Osteoblast (primary cell): ENCODE data around the gene EFR3B. TPM values are rescaled to one million over a fixed set of nuclear protein-coding genes. Genes with fewer than 3 reads are reported as not detected.

Source experiments
- DNase-seq: peaks from one replicate; pipeline ENCODE4 v3.0.0; 2011; ENCODE audit warnings: low spot score, mixed read lengths; ENCODE audit not compliant: insufficient read length; ENCODE audit errors: missing footprints
- H2AFZ ChIP-seq: 2 replicates; pipeline ENCODE4 v1.6.0; 2011; ENCODE audit warnings: mild to moderate bottlenecking, low read length
- H3K27ac ChIP-seq: 2 replicates; pipeline ENCODE4 v1.5.1; 2011; ENCODE audit warnings: mild to moderate bottlenecking, low read depth, low read length, moderate library complexity
- H3K27me3 ChIP-seq: 2 replicates; pipeline ENCODE4 v1.6.0; 2012; ENCODE audit warnings: mild to moderate bottlenecking, control low read depth, inconsistent platforms, low read length, moderate library complexity; ENCODE audit not compliant: insufficient read depth
- H3K36me3 ChIP-seq: 2 replicates; pipeline ENCODE4 v1.5.1; 2011; ENCODE audit warnings: mild to moderate bottlenecking, low read length, control low read depth, moderate library complexity; ENCODE audit not compliant: insufficient read depth
- H3K4me1 ChIP-seq: 2 replicates; pipeline ENCODE4 v1.5.1; 2011; ENCODE audit warnings: mild to moderate bottlenecking, low read length, control low read depth, moderate library complexity; ENCODE audit not compliant: insufficient read depth
- H3K4me2 ChIP-seq: 2 replicates; pipeline ENCODE4 v1.6.0; 2011; ENCODE audit warnings: mild to moderate bottlenecking, low read length; ENCODE audit not compliant: insufficient read depth
- H3K4me3 ChIP-seq: fragments of 200-600 bp; sonication (generic); 3 replicates; pipeline ENCODE4 v1.5.1; 2012; ENCODE audit warnings: mild to moderate bottlenecking, low read length, inconsistent platforms; ENCODE audit not compliant: insufficient read depth
- H3K79me2 ChIP-seq: 2 replicates; pipeline ENCODE4 v1.6.0; 2012; ENCODE audit warnings: mild to moderate bottlenecking, low read length, control low read depth, inconsistent platforms; ENCODE audit not compliant: insufficient read depth
- H3K9me3 ChIP-seq: 2 replicates; pipeline ENCODE4 v1.5.1; 2011; ENCODE audit warnings: low read depth, low read length, control low read depth
- H4K20me1 ChIP-seq: 2 replicates; pipeline ENCODE4 v1.6.0; 2012; ENCODE audit warnings: mild to moderate bottlenecking, low read length, control low read depth; ENCODE audit not compliant: insufficient read depth
- total RNA-seq: library from RNA; depleted of rRNA; stranded (reverse); fragments of >200 nt; gene quantifications from 2 replicates; pipeline ENCODE4 v1.2.3, GENCODE V29; 2012
- TF ChIP-seq, protein P1 (sequence below): IDR thresholded peaks from 2 replicates; pipeline ENCODE4 v1.5.1; 2011; ENCODE audit warnings: mild to moderate bottlenecking, low read depth, low read length, moderate library complexity; ENCODE audit errors: extremely low read depth

EFR3B gene
- total RNA-seq, 1 donor: 0.72 TPM

GRCh38 chr2:25176541-25177181 is 134.8 kb downstream of the EFR3B start:
- DNase-seq: no peak
- no peaks in the 10 kb centered on the region for H3K4me1 ChIP-seq
- H3K4me2 ChIP-seq: no peak overlapping the region
- H3K4me3 ChIP-seq: no peak overlapping the region
- no peak overlapping the region for H3K27ac ChIP-seq
- no peaks in the 10 kb centered on the region for H4K20me1 ChIP-seq
- no peak overlapping the region for H2AFZ ChIP-seq
- TF ChIP-seq, protein P1, sequence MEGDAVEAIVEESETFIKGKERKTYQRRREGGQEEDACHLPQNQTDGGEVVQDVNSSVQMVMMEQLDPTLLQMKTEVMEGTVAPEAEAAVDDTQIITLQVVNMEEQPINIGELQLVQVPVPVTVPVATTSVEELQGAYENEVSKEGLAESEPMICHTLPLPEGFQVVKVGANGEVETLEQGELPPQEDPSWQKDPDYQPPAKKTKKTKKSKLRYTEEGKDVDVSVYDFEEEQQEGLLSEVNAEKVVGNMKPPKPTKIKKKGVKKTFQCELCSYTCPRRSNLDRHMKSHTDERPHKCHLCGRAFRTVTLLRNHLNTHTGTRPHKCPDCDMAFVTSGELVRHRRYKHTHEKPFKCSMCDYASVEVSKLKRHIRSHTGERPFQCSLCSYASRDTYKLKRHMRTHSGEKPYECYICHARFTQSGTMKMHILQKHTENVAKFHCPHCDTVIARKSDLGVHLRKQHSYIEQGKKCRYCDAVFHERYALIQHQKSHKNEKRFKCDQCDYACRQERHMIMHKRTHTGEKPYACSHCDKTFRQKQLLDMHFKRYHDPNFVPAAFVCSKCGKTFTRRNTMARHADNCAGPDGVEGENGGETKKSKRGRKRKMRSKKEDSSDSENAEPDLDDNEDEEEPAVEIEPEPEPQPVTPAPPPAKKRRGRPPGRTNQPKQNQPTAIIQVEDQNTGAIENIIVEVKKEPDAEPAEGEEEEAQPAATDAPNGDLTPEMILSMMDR: no peak
- no peaks in the 10 kb centered on the region for H3K36me3 ChIP-seq
- H3K27me3 ChIP-seq: peaks cover 32% of the 10 kb centered on the region
- no peaks in the 10 kb centered on the region for H3K9me3 ChIP-seq
- H3K79me2 ChIP-seq: no peaks in the 10 kb centered on the region

DNA sequence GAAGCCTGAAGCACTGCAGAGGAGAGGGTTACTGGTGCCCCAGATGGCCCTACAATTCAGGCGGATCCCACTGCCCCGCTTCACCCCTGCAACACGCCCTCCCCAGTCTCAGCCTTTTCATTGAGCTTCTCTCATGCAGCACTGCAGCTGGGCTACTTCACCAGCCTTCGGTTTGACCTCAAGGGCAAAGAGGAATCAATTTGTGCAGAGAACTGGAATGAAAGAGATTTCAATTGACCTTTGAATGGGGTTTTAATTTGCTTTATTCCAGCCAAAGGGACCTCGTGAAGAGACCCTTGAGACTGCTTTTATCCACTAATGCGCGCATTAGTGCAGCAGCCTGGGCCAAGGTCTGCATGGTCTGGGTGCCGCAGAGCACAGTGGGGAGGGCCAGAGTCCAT is 135.3 kb downstream of the EFR3B start:
- H3K36me3 ChIP-seq: no peaks in the 10 kb centered on the region
- H3K27ac ChIP-seq: no peak overlapping the region
- no peak for DNase-seq
- H3K4me3 ChIP-seq: no peak overlapping the region
- no peaks in the 10 kb centered on the region for H4K20me1 ChIP-seq
- TF ChIP-seq, protein P1: no peak
- H3K4me2 ChIP-seq: no peak overlapping the region
- no peak overlapping the region for H2AFZ ChIP-seq
- no peaks in the 10 kb centered on the region for H3K4me1 ChIP-seq
- no peaks in the 10 kb centered on the region for H3K9me3 ChIP-seq
- peaks cover 31% of the 10 kb centered on the region for H3K27me3 ChIP-seq
- H3K79me2 ChIP-seq: no peaks in the 10 kb centered on the region

DNA sequence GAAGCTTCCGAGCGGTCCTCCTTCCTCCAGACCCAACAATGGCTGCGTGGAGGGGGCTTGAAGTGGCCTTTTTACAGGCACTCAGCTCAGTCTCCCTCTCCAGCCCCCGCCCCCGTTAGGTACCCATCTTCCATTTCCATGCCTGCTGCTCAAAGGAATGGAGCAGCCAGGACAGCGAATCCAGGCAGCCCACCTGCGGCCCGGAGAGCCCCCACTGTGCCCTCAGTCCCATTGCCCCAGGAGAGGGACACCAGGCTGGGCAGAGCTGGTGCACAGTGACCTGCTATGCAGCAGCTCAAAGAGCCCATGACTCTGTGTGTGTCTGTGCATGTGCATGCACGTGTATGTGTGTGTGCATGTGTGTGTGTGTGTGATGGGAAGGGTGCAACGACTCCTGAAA is 137.1 kb downstream of the EFR3B start:
- Histone ChIP-seq H3K36me3 (no peaks in the 10 kb centered on the region), H3K79me2 (no peaks in the 10 kb centered on the region), H2AFZ (no peak overlapping the region), H3K27me3 (peaks cover 28% of the 10 kb centered on the region), H3K4me2 (no peak overlapping the region), H3K27ac (no peak overlapping the region), H3K4me1 (no peaks in the 10 kb centered on the region), H3K9me3 (no peaks in the 10 kb centered on the region), H4K20me1 (no peaks in the 10 kb centered on the region), H3K4me3 (no peak overlapping the region)
- TF ChIP-seq, protein P1: no peak
- DNase-seq: no peak

DNA sequence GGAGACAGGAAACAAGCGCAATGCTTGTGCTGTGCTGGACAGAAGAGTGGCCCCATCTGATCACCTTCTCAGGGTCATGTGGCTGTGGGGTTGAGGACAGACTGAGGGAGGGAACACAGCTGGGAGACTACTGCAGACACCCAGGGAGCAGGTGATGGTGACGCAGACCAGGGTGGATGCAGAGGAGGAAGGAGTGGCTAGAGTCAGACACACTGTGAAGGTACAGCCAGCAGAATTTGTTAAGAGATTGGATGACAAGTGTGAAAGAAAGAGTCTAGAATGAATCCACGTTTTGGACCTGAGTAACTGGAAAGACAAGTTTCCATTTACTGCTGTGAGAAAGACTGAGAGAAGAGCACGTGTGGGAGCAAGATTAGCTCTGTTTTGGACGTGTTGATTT is 142.4 kb downstream of the EFR3B start:
- Histone ChIP-seq H3K4me1 (no peaks in the 10 kb centered on the region), H3K36me3 (no peaks in the 10 kb centered on the region)

More for the DNA sequence above, 142.4 kb downstream of the EFR3B start:
- H3K9me3 ChIP-seq: no peaks in the 10 kb centered on the region
- H3K79me2 ChIP-seq: no peaks in the 10 kb centered on the region
- TF ChIP-seq, protein P1: no peak
- no peak overlapping the region for H3K27ac ChIP-seq
- DNase-seq: no peak
- H4K20me1 ChIP-seq: no peaks in the 10 kb centered on the region
- peaks cover 9% of the 10 kb centered on the region for H3K27me3 ChIP-seq
- H3K4me2 ChIP-seq: no peak overlapping the region
- H2AFZ ChIP-seq: no peak overlapping the region
- H3K4me3 ChIP-seq: no peak overlapping the region
